Endodermal cell (in vitro differentiated cells): ENCODE results near the gene SLC19A2. TPM values are rescaled to one million over a fixed set of nuclear protein-coding genes. Genes with fewer than 3 reads are reported as not detected.

ENCODE experiments used
- DNase-seq: peaks from one replicate; pipeline ENCODE4 v3.0.0-alpha.2; 2017
- H3K27ac ChIP-seq: 2 replicates; pipeline ENCODE4 v1.5.1; 2013; ENCODE audit warnings: mild to moderate bottlenecking, low read depth, low read length, moderate library complexity
- H3K27me3 ChIP-seq: 2 replicates; pipeline ENCODE4 v1.6.1; 2013; ENCODE audit warnings: mild to moderate bottlenecking, low read length, moderate library complexity; ENCODE audit not compliant: insufficient read depth, control insufficient read depth, poor library complexity, severe bottlenecking
- H3K36me3 ChIP-seq: 2 replicates; pipeline ENCODE4 v1.7.0; 2013; ENCODE audit warnings: mild to moderate bottlenecking, low read length, moderate library complexity; ENCODE audit not compliant: control insufficient read depth, insufficient read depth
- H3K4me1 ChIP-seq: one replicate; pipeline ENCODE4 v1.7.0; 2013; ENCODE audit warnings: low read length; ENCODE audit not compliant: control insufficient read depth, insufficient read depth
- H3K4me3 ChIP-seq: 2 replicates; pipeline ENCODE4 v1.5.1; 2013; ENCODE audit warnings: mild to moderate bottlenecking, low read length, moderate library complexity
- H3K9ac ChIP-seq: 2 replicates; pipeline ENCODE4 v1.6.1; 2013; ENCODE audit warnings: mild to moderate bottlenecking, low read length, moderate library complexity; ENCODE audit not compliant: poor library complexity, severe bottlenecking; ENCODE audit errors: extremely low read depth
- H3K9me3 ChIP-seq: 2 replicates; pipeline ENCODE4 v1.6.1; 2013; ENCODE audit warnings: mild to moderate bottlenecking, low read length, moderate library complexity; ENCODE audit not compliant: control insufficient read depth
- H3K27ac Mint-ChIP-seq: 2 replicates; pipeline ENCODE4 v1.8.0; 2020; ENCODE audit warnings: mixed read lengths
- H3K27me3 Mint-ChIP-seq: 2 replicates; pipeline ENCODE4 v1.8.0; 2021; ENCODE audit warnings: mild to moderate bottlenecking, mixed read lengths; ENCODE audit not compliant: insufficient read depth
- H3K36me3 Mint-ChIP-seq: 2 replicates; pipeline ENCODE4 v1.8.0; 2020; ENCODE audit warnings: low read depth, mixed read lengths
- H3K4me1 Mint-ChIP-seq: 2 replicates; pipeline ENCODE4 v1.8.0; 2020; ENCODE audit warnings: mixed read lengths
- H3K4me3 Mint-ChIP-seq: 2 replicates; pipeline ENCODE4 v1.8.0; 2020; ENCODE audit warnings: mild to moderate bottlenecking, moderate library complexity, mixed read lengths
- H3K9me3 Mint-ChIP-seq: 2 replicates; pipeline ENCODE4 v1.8.0; 2020; ENCODE audit warnings: mild to moderate bottlenecking, mixed read lengths
- WGBS, 2 experiments: methylation state at CpG; one replicate each; pipeline versions ENCODE4 v1.1.5 to v1.1.7; 2013; ENCODE audit warnings: missing lambda C conversion rate in 2 of 2, mixed read lengths in 1 of 2; ENCODE audit not compliant: insufficient coverage in 1 of 2, insufficient read length in 1 of 2; 5-methylcytosine and 5-hydroxymethylcytosine counted together
- total RNA-seq, 2 donors: library from RNA; stranded (reverse); fragmentation: NEBNext Ultra II Directional in 1 of 2; extraction: Animal tissue kit (Norgen Biotek cat#: 25700) in 1 of 2; gene quantifications; 2 replicates in 1 of 2; 3 replicates in 1 of 2; pipeline ENCODE4 v1.2.1, GENCODE V29; 2021
- TF ChIP-seq, protein P1 (sequence below): fragments of 200-600 bp; sonication (generic); conservative IDR thresholded peaks from 2 replicates; pipeline ENCODE4 v1.5.0; 2021; ENCODE audit warnings: antibody characterized with exemption, mild to moderate bottlenecking

The SLC19A2 gene
- total RNA-seq, 2 donors from 2014 or later, result 11.5 to 12.9 TPM

DNA sequence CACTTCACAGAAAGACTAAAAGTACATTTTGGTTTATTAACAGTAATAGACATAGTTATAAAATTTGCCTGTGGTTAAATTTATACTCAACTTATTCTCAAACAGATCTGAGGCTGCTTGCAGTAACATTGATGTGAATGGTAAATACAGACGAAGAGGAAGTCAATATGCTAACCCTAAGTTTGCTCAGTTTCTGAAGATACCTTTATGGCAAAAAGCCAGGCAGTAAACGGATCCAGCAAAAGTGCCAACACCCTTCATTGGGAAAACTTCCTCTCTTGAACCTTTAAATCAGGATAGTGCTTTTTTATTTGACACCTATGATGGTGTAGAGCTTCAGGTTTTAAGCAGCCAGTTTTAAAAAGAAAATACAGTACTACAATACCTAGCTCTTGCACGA lies 41.8 kb downstream of the SLC19A2 start:
- Histone ChIP-seq H3K4me1 (no peaks in the 10 kb centered on the region), H3K27ac (no peak overlapping the region), H3K27me3 (no peaks in the 10 kb centered on the region), H3K9me3 (no peaks in the 10 kb centered on the region), H3K4me3 (no peak overlapping the region), H3K36me3 (no peaks in the 10 kb centered on the region), H3K9ac (no peak overlapping the region)
- H3K27ac Mint-ChIP-seq, result no peak overlapping the region
- 88% methylated on average over 3 of the region's 3 CpGs; no CpG with 5 or more reads in 1 of the 2 experiments for WGBS, 2 experiments
- H3K9me3 Mint-ChIP-seq, result no peaks in the 10 kb centered on the region
- H3K4me1 Mint-ChIP-seq, result no peaks in the 10 kb centered on the region
- TF ChIP-seq, protein P1, sequence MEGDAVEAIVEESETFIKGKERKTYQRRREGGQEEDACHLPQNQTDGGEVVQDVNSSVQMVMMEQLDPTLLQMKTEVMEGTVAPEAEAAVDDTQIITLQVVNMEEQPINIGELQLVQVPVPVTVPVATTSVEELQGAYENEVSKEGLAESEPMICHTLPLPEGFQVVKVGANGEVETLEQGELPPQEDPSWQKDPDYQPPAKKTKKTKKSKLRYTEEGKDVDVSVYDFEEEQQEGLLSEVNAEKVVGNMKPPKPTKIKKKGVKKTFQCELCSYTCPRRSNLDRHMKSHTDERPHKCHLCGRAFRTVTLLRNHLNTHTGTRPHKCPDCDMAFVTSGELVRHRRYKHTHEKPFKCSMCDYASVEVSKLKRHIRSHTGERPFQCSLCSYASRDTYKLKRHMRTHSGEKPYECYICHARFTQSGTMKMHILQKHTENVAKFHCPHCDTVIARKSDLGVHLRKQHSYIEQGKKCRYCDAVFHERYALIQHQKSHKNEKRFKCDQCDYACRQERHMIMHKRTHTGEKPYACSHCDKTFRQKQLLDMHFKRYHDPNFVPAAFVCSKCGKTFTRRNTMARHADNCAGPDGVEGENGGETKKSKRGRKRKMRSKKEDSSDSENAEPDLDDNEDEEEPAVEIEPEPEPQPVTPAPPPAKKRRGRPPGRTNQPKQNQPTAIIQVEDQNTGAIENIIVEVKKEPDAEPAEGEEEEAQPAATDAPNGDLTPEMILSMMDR, result no peak
- no peak overlapping the region for H3K4me3 Mint-ChIP-seq
- no peaks in the 10 kb centered on the region for H3K36me3 Mint-ChIP-seq
- no peak for DNase-seq
- peaks cover 9% of the 10 kb centered on the region for H3K27me3 Mint-ChIP-seq

DNA sequence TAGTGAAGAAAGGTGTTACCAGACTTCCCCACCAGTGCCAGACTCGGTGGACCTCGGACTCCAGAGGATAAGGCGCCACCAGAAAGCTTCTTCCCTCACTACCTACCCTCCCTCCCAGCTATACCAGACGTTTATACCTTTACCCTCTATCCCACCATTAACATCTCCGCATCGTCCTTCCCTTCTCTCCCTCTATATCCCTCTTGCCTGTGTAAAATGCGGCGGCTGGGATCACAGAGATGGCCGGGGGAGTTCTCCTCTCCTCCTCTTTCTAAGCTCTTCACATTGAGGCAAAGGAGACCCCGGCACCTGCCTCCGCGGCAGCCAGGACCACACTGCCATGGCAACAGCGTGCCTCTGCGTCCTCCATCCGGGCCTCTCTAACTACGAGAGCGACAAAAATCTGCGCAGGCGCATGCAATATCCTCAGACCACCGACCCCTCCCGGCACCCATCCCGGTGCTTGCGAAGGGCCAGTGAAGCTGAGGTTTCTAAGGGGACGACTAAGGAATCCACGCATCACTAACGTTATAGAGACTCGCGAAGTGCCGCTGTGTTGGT lies 58.6 kb downstream of the SLC19A2 start, which contains the start of gene CCDC181:
Gene CCDC181 (minus strand): TSS at position 394 of the 561 bp plus-strand sequence. CDS start 2,547 bp downstream, outside the sequence.
- Mint-ChIP-seq H3K27me3 (peaks cover 54% of the 10 kb centered on the region), H3K9me3 (no peaks in the 10 kb centered on the region), H3K4me3 (peak within 1 kb of the TSS; percentile 72), H3K27ac (no peak within 1 kb of the TSS), H3K36me3 (no peaks in the 10 kb centered on the region), H3K4me1 (peaks cover 3% of the 10 kb centered on the region)
- Histone ChIP-seq H3K4me3 (peak within 1 kb of the TSS; percentile 85), H3K27ac (peak within 1 kb of the TSS; percentile 15), H3K4me1 (no peaks in the 10 kb centered on the region), H3K36me3 (no peaks in the 10 kb centered on the region), H3K9ac (peak within 1 kb of the TSS; percentile 21), H3K27me3 (peaks cover 15% of the 10 kb centered on the region), H3K9me3 (no peaks in the 10 kb centered on the region)
- TF ChIP-seq, protein P1, result no peak
- WGBS, 2 experiments, result 0 to 2% methylated on average over 13 to 29 of the region's 29 CpGs
- peak; percentile 96 for DNase-seq

DNA sequence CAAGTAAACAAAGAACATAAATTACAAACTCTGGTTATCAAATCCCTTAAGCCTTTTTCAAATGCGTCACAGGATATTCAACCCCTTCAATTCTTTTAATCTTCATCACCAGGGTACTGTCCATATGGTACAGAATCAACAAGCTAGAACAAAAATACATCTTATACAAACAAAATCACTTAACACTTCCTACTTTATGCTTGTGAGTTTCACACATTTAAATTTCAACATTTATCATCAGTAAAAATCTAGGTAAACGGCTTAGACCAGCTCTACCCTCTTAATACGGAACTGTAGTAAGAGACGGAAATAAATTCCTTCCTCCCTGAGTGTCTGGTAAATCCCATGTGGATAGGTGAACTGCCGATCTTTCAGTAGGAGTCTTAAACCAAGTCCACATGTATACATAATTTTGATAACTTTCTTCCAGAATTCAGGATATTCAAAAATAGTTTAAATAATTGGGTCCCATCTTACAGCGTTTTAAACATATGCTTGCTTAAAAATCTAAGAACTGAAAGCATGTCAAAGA lies 59.5 kb downstream of the SLC19A2 start:
- TF ChIP-seq, protein P1, result no peak
- H3K36me3 Mint-ChIP-seq, result no peaks in the 10 kb centered on the region
- no peaks in the 10 kb centered on the region for H3K9me3 ChIP-seq
- no peak overlapping the region for H3K27ac Mint-ChIP-seq
- peaks cover 7% of the 10 kb centered on the region for H3K27me3 ChIP-seq
- DNase-seq, result no peak
- H3K27me3 Mint-ChIP-seq, result peaks cover 47% of the 10 kb centered on the region
- H3K4me3 ChIP-seq, result no peak overlapping the region
- no peaks in the 10 kb centered on the region for H3K9me3 Mint-ChIP-seq
- H3K4me1 Mint-ChIP-seq, result peaks cover 3% of the 10 kb centered on the region
- no peak overlapping the region for H3K4me3 Mint-ChIP-seq
- H3K4me1 ChIP-seq, result no peaks in the 10 kb centered on the region
- H3K27ac ChIP-seq, result no peak overlapping the region
- no peak overlapping the region for H3K9ac ChIP-seq
- WGBS, 2 experiments, result 88 to 96% methylated on average over 3 to 6 of the region's 6 CpGs
- no peaks in the 10 kb centered on the region for H3K36me3 ChIP-seq
